DOHH2 (cell line): ENCODE data around the gene ASRGL1.

Source experiments
- H3F3A ChIP-seq: fragments of 200-600 bp; sonication (generic), shearing (Covaris generic); 2 replicates; pipeline ENCODE4 v1.6.0; 2016; ENCODE audit warnings: antibody characterized with exemption, mild to moderate bottlenecking; ENCODE audit not compliant: control insufficient read depth, insufficient read depth
- H3K27ac ChIP-seq: fragments of 200-600 bp; sonication (generic); 2 replicates; pipeline ENCODE4 v1.5.1; 2014; ENCODE audit warnings: low read depth, mild to moderate bottlenecking, low read length, moderate library complexity
- H3K27me3 ChIP-seq: fragments of 200-600 bp; sonication (generic); 2 replicates; pipeline ENCODE4 v1.6.1; 2014; ENCODE audit warnings: mild to moderate bottlenecking, low read length, mixed read lengths; ENCODE audit not compliant: control insufficient read depth
- H3K36me3 ChIP-seq: fragments of 200-600 bp; sonication (generic); 2 replicates; pipeline ENCODE4 v1.6.1; 2014; ENCODE audit warnings: mild to moderate bottlenecking, low read length, moderate library complexity, mixed read lengths; ENCODE audit not compliant: control insufficient read depth
- H3K4me1 ChIP-seq: fragments of 200-600 bp; sonication (generic); 2 replicates; pipeline ENCODE4 v1.6.1; 2014; ENCODE audit warnings: mild to moderate bottlenecking, low read length, mixed read lengths; ENCODE audit not compliant: control insufficient read depth
- H3K4me2 ChIP-seq: fragments of 200-600 bp; sonication (generic); 2 replicates; pipeline ENCODE4 v1.6.0; 2014; ENCODE audit warnings: mild to moderate bottlenecking, low read length, moderate library complexity
- H3K4me3 ChIP-seq: fragments of 200-600 bp; sonication (generic); 2 replicates; pipeline ENCODE4 v1.5.1; 2014; ENCODE audit warnings: mild to moderate bottlenecking, low read length, mixed read lengths
- H3K79me2 ChIP-seq: fragments of 200-600 bp; sonication (generic); 2 replicates; pipeline ENCODE4 v1.6.1; 2014; ENCODE audit warnings: mild to moderate bottlenecking, low read length, mixed read lengths; ENCODE audit not compliant: control insufficient read depth
- H3K9me2 ChIP-seq: fragments of 200-600 bp; sonication (generic); replicated peaks from 2 replicates; pipeline ENCODE4 v1.6.1; 2014; ENCODE audit warnings: mild to moderate bottlenecking, low read length, mixed read lengths; ENCODE audit not compliant: control insufficient read depth
- H3K9me3 ChIP-seq: fragments of 200-600 bp; sonication (generic); 2 replicates; pipeline ENCODE4 v1.6.1; 2014; ENCODE audit warnings: antibody characterized with exemption, low read length, mixed read lengths; ENCODE audit not compliant: control insufficient read depth, insufficient read depth
- H4K20me1 ChIP-seq: fragments of 200-600 bp; sonication (generic); 2 replicates; pipeline ENCODE4 v1.6.0; 2014; ENCODE audit warnings: low read depth, mild to moderate bottlenecking, antibody characterized with exemption, low read length, moderate library complexity; ENCODE audit not compliant: control insufficient read depth, insufficient read depth
- CTCF ChIP-seq: fragments of 200-600 bp; sonication (generic); IDR thresholded peaks from one replicate; pipeline ENCODE4 v1.5.1; 2014; ENCODE audit warnings: antibody characterized with exemption, mild to moderate bottlenecking, low read depth, low read length; ENCODE audit not compliant: poor library complexity, severe bottlenecking
- EZH2phosphoT487 ChIP-seq: fragments of 200-600 bp; sonication (generic); IDR thresholded peaks from 2 replicates; pipeline ENCODE4 v1.6.1; 2017; ENCODE audit warnings: borderline replicate concordance, mild to moderate bottlenecking, antibody characterized with exemption, low read length, moderate library complexity, mixed read lengths

The ASRGL1 gene

GRCh38 chr11:62390722-62391121 is 53.5 kb downstream of the ASRGL1 start:
- no peak overlapping the region for H3K4me3 ChIP-seq
- H3K4me2 ChIP-seq = no peak overlapping the region

GRCh38 chr11:62391642-62392425 is 54.6 kb downstream of the ASRGL1 start:
- H3K79me2 ChIP-seq = no peaks in the 10 kb centered on the region
- H3K36me3 ChIP-seq = no peaks in the 10 kb centered on the region
- no peak overlapping the region for H3K4me3 ChIP-seq
- H3K27ac ChIP-seq = no peak overlapping the region
- no peak for TF ChIP-seq EZH2phosphoT487
- no peak for TF ChIP-seq CTCF
- H3K27me3 ChIP-seq = peaks cover 3% of the 10 kb centered on the region; the same call in 1 of the 2 replicates
- no peaks in the 10 kb centered on the region for H3F3A ChIP-seq
- H3K4me1 ChIP-seq = no peaks in the 10 kb centered on the region
- H4K20me1 ChIP-seq = no peaks in the 10 kb centered on the region
- no peaks in the 10 kb centered on the region for H3K9me2 ChIP-seq
- no peak overlapping the region for H3K4me2 ChIP-seq
- H3K9me3 ChIP-seq = no peaks in the 10 kb centered on the region

More at GRCh38 chr11:62390722-62391121, 53.5 kb downstream of the ASRGL1 start:
- Histone ChIP-seq H3K9me3 (no peaks in the 10 kb centered on the region), H3K36me3 (no peaks in the 10 kb centered on the region), H3K27me3 (peaks cover 3% of the 10 kb centered on the region; the same call in 1 of the 2 replicates), H3F3A (no peaks in the 10 kb centered on the region), H3K9me2 (no peaks in the 10 kb centered on the region), H3K27ac (no peak overlapping the region), H3K79me2 (no peaks in the 10 kb centered on the region), H4K20me1 (no peaks in the 10 kb centered on the region), H3K4me1 (no peaks in the 10 kb centered on the region)
- TF ChIP-seq EZH2phosphoT487 = no peak
- no peak for TF ChIP-seq CTCF

GRCh38 chr11:62392506-62392905 is 55.3 kb downstream of the ASRGL1 start:
- Histone ChIP-seq H3K4me3 (no peak overlapping the region), H3K4me2 (no peak overlapping the region), H3K36me3 (no peaks in the 10 kb centered on the region), H3F3A (no peaks in the 10 kb centered on the region), H3K27ac (no peak overlapping the region), H3K27me3 (peaks cover 3% of the 10 kb centered on the region; the same call in 1 of the 2 replicates), H3K9me3 (no peaks in the 10 kb centered on the region), H3K79me2 (no peaks in the 10 kb centered on the region), H3K4me1 (no peaks in the 10 kb centered on the region), H3K9me2 (no peaks in the 10 kb centered on the region), H4K20me1 (no peaks in the 10 kb centered on the region)
- TF ChIP-seq EZH2phosphoT487 = no peak

GRCh38 chr11:62393061-62393611 is 55.9 kb downstream of the ASRGL1 start:
- H3K79me2 ChIP-seq = no peaks in the 10 kb centered on the region
- H3K4me2 ChIP-seq = no peak overlapping the region
- no peaks in the 10 kb centered on the region for H3K9me2 ChIP-seq
- peaks cover 3% of the 10 kb centered on the region; the same call in 1 of the 2 replicates for H3K27me3 ChIP-seq
- H3K36me3 ChIP-seq = no peaks in the 10 kb centered on the region
- no peaks in the 10 kb centered on the region for H3F3A ChIP-seq
- H4K20me1 ChIP-seq = no peaks in the 10 kb centered on the region
- H3K27ac ChIP-seq = no peak overlapping the region
- no peaks in the 10 kb centered on the region for H3K4me1 ChIP-seq
- no peak overlapping the region for H3K4me3 ChIP-seq
- TF ChIP-seq EZH2phosphoT487 = no peak
- peak; percentile 59 for TF ChIP-seq CTCF
- H3K9me3 ChIP-seq = no peaks in the 10 kb centered on the region
